HG03571 (cell line): ENCODE data around the gene PCSK6.
"Not testable (repeated sequence)": the region's sequence is repeated elsewhere in the genome, so short reads cannot be mapped to it uniquely, and the experiment has no call there.

Experiments
- ATAC-seq: cut with Tn5 transposase; IDR thresholded peaks from one replicate; pipeline ENCODE4 v1.9.1; 2021; ENCODE audit not compliant: unreplicated experiment

PCSK6 gene

GRCh38 chr15:101463696-101464095 is 25.8 kb downstream of the PCSK6 start:
- not testable (repeated sequence) for ATAC-seq

- no peak for ATAC-seq
These were observed 26.2 kb downstream of the PCSK6 start for GRCh38 chr15:101463270-101463669.

- no peak for ATAC-seq
These were observed 28.4 kb downstream of the PCSK6 start for GRCh38 chr15:101461097-101461496.

GRCh38 chr15:101459579-101460300 is 29.8 kb downstream of the PCSK6 start:
- ATAC-seq: no peak

- no peak for ATAC-seq
These were observed 30.5 kb downstream of the PCSK6 start for GRCh38 chr15:101458908-101459578.

GRCh38 chr15:101458158-101458900 is 31.2 kb downstream of the PCSK6 start:
- no peak for ATAC-seq

GRCh38 chr15:101457696-101458095 is 31.8 kb downstream of the PCSK6 start:
- no peak for ATAC-seq

- no peak for ATAC-seq
These were observed 33.3 kb downstream of the PCSK6 start for GRCh38 chr15:101456057-101456739.

GRCh38 chr15:101455291-101456025 is 34.0 kb downstream of the PCSK6 start:
- no peak for ATAC-seq

GRCh38 chr15:101454781-101455180 is 34.7 kb downstream of the PCSK6 start:
- not testable (repeated sequence) for ATAC-seq

GRCh38 chr15:101454365-101454764 is 35.1 kb downstream of the PCSK6 start:
- no peak for ATAC-seq

- ATAC-seq: no peak
These were observed 36.1 kb downstream of the PCSK6 start for GRCh38 chr15:101453123-101454120.

GRCh38 chr15:101452572-101452971 is 36.9 kb downstream of the PCSK6 start:
- ATAC-seq: no peak

- ATAC-seq: no peak
These were observed 37.7 kb downstream of the PCSK6 start for GRCh38 chr15:101451846-101452245.

GRCh38 chr15:101451266-101451799 is 38.2 kb downstream of the PCSK6 start:
- ATAC-seq: no peak

- no peak for ATAC-seq
These were observed 38.9 kb downstream of the PCSK6 start for GRCh38 chr15:101450403-101451265.

GRCh38 chr15:101449471-101450402 is 39.8 kb downstream of the PCSK6 start:
- ATAC-seq: no peak
